HFF-Myc (cell line): ENCODE measurements around the gene ELOVL6.

Source experiments
- DNase-seq: peaks from one replicate; pipeline ENCODE4 v3.0.0-alpha.2; 2011; ENCODE audit warnings: low read depth; ENCODE audit errors: extremely low read depth
- H3K4me3 ChIP-seq: replicated peaks from 2 replicates; pipeline ENCODE4 v1.5.1; 2011; ENCODE audit warnings: low read depth, mild to moderate bottlenecking, control low read depth, low read length
- TF ChIP-seq, protein P1 (sequence below): IDR thresholded peaks from 2 replicates; pipeline ENCODE4 v1.5.1; 2012; ENCODE audit warnings: mild to moderate bottlenecking, low read depth, low read length, control low read depth; ENCODE audit errors: missing control alignments

ELOVL6 gene

DNA sequence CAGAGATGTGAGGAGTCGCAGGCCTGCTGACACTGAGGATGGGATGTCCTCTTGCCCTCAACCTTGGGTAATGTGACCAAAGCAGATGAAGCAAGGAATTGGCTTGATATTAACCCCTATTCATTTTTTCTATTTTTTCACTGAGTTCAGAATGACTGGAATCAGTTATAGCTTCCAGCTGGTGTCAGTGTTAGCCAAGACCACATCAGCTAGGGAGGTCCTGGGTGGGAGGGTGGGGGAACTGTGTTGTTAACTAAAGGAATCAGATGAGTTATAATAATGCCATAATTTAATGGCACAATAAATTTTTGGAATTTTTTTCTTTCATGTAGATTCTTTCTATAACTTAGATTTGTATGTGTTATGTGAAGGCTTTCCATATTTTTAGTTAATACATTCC, 193.9 kb downstream of the ELOVL6 start:
- DNase-seq, result no peak
- TF ChIP-seq, protein P1, sequence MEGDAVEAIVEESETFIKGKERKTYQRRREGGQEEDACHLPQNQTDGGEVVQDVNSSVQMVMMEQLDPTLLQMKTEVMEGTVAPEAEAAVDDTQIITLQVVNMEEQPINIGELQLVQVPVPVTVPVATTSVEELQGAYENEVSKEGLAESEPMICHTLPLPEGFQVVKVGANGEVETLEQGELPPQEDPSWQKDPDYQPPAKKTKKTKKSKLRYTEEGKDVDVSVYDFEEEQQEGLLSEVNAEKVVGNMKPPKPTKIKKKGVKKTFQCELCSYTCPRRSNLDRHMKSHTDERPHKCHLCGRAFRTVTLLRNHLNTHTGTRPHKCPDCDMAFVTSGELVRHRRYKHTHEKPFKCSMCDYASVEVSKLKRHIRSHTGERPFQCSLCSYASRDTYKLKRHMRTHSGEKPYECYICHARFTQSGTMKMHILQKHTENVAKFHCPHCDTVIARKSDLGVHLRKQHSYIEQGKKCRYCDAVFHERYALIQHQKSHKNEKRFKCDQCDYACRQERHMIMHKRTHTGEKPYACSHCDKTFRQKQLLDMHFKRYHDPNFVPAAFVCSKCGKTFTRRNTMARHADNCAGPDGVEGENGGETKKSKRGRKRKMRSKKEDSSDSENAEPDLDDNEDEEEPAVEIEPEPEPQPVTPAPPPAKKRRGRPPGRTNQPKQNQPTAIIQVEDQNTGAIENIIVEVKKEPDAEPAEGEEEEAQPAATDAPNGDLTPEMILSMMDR, result no peak
- no peak overlapping the region for H3K4me3 ChIP-seq

DNA sequence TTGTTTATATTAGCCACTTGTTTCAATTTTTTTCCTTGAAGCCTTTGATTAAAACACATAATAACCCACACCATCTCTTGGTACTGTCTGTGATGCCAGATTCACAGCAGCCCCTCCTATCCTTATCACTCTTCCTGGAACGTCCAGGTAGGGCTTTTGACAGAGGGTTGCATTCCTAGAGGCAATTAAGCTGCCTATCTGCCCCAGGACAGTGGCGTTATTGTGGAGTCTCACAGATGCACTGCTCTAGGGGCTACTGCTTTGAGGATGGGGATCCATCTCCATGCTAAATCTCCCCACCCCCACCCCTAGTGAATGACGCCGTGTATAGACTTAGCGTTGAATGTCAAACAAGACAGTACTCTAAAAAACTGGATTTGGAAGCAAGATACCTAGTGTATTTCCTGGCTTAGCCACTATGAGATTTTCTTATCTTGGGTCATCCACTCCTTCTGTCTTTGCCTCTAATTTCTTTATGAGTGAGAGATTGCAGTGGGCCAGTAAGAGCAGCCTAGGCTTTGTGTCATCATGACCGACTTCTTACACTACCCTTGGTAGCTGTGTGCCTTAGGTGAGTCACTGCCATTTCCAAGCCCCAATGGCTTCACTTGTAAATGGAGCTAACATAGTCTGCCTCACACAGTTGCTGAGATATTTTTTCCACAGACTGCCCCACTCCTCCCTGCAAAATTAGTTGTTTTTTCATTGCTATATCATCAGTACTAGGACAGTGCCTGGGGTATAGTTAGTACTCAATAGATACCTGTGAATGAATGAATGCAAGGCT, 194.8 kb downstream of the ELOVL6 start:
- no peak for DNase-seq
- TF ChIP-seq, protein P1, result no peak
- H3K4me3 ChIP-seq, result no peak overlapping the region

DNA sequence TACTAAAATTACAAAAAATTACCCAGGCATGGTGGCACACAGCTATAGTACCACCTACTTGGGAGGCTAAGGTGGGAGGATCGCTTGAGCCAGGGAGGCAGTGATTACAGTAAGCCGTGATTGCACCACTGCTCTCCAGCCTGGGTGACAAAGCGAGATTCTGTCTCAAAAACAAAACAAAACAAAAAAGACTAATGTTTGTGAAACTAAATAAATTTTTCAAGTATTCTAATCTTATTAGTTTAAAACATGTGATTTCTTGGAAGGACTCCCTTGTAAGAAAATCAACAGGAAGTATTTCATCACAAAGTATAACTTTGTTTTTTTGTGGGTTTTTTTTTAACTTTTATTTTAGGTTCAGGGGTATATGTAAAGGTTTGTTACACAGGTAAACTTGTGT, 196.1 kb downstream of the ELOVL6 start:
- TF ChIP-seq, protein P1, result no peak
- H3K4me3 ChIP-seq, result no peak overlapping the region
- DNase-seq, result no peak

DNA sequence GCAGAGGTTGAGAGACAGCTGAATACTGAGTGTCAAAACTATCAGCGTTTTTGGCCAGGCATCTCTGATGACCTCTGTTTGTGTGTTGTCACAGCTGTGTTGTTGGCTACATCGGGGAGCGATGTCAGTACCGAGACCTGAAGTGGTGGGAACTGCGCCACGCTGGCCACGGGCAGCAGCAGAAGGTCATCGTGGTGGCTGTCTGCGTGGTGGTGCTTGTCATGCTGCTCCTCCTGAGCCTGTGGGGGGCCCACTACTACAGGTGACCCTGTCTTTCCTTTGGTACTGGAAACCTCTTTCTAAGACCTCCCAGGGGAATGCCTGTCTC, 198.9 kb downstream of the ELOVL6 start:
- no peak overlapping the region for H3K4me3 ChIP-seq
- no peak for DNase-seq
- TF ChIP-seq, protein P1, result no peak

DNA sequence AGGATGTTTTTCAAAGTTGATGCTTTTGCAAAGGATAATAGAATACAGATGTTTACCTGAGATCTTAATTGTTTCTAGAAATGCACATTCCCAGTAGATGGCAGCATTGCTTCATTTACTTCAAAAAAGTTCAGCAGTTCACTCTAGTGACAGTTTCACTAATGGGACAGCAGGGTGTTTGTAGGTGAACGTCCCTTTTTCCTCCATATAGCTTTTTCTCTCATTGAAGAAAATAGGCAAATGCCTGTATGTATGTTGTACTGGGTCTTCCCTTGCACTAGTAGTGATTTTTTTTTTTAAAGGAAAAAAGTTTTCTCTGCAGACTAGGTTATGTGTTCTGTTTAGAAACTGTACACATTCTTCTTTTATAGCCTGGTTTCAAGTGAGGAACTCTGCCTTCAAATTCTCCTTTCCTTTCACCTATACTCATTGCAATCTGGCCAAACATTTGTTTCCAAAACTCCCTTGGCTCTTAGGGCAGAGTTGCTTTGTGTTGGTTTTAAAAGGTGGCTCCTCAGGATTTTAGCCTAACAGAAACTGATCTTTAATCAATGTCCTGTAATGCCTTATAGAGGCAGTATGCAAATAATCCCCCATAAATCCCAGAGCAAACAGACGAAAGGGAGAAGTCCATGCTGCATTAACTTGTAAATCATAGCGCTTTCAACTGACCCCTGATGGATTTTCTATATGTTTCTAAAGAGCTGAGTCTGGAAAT, 199.4 kb downstream of the ELOVL6 start:
- DNase-seq, result peak; percentile 66
- TF ChIP-seq, protein P1, result peak; percentile 45
- no peak overlapping the region for H3K4me3 ChIP-seq

DNA sequence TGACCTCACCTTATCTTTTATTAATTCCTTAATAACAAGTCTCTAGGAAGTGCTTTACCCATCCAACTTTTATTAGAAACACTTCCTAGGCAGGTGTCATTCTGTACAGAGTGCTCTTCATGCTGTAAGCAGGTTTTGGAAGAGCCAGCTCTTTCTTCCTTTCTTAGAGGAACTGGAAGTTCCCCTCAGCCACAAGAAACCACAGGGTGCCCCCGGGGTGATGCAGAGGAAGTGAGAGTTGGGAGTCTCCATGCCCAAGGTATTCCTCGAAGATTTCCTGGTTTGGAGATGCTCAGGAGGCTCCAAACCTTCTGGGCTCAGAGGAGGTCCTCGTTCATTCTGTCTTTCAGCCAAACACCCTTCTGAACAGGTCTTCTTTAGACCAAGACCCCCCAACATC, 201.9 kb downstream of the ELOVL6 start:
- DNase-seq, result no peak
- TF ChIP-seq, protein P1, result no peak
- no peak overlapping the region for H3K4me3 ChIP-seq
